ENCODE results near the gene KIAA1671.
A peak's percentile ranks its signal among the peaks of the same experiment; 100 is the strongest.

Gene KIAA1671

GRCh38 chr22:24981066-24981465 is 28.6 kb downstream of the KIAA1671 start:
- DNase-seq (ENCODE audit: low read depth, low spot score) = no peak

GRCh38 chr22:24981656-24982055 is 29.1 kb downstream of the KIAA1671 start:
- no peak for DNase-seq (ENCODE audit: low read depth, low spot score)

GRCh38 chr22:24982301-24983056 is 30.0 kb downstream of the KIAA1671 start:
- no peak for DNase-seq (ENCODE audit: low read depth, low spot score)

- no peak for DNase-seq (ENCODE audit: low read depth, low spot score)
Observed at GRCh38 chr22:24983151-24983550, 30.6 kb downstream of the KIAA1671 start.

GRCh38 chr22:24984122-24984521 is 31.6 kb downstream of the KIAA1671 start:
- no peak for DNase-seq (ENCODE audit: low read depth, low spot score)

GRCh38 chr22:24985826-24986214 is 33.3 kb downstream of the KIAA1671 start:
- no peak for DNase-seq (ENCODE audit: low read depth, low spot score)

- no peak for DNase-seq (ENCODE audit: low read depth, low spot score)
Observed at GRCh38 chr22:24986816-24987215, 34.3 kb downstream of the KIAA1671 start.

GRCh38 chr22:24989135-24989534 is 36.6 kb downstream of the KIAA1671 start:
- DNase-seq (ENCODE audit: low read depth, low spot score) = no peak

- no peak for DNase-seq (ENCODE audit: low read depth, low spot score)
Observed at GRCh38 chr22:24989541-24989951, 37.0 kb downstream of the KIAA1671 start.

GRCh38 chr22:24990344-24990905 is 37.9 kb downstream of the KIAA1671 start:
- no peak for DNase-seq (ENCODE audit: low read depth, low spot score)

GRCh38 chr22:24992946-24993345 is 40.4 kb downstream of the KIAA1671 start:
- DNase-seq (ENCODE audit: low read depth, low spot score) = no peak

GRCh38 chr22:24994070-24994763 is 41.7 kb downstream of the KIAA1671 start:
- DNase-seq (ENCODE audit: low read depth, low spot score) = no peak

- no peak for DNase-seq (ENCODE audit: low read depth, low spot score)
Observed at GRCh38 chr22:24995649-24996180, 43.2 kb downstream of the KIAA1671 start.

GRCh38 chr22:24996420-24996952 is 44.0 kb downstream of the KIAA1671 start:
- peak; percentile 78 for DNase-seq (ENCODE audit: low read depth, low spot score)

GRCh38 chr22:24997023-24997422 is 44.5 kb downstream of the KIAA1671 start:
- DNase-seq (ENCODE audit: low read depth, low spot score) = no peak

- no peak for DNase-seq (ENCODE audit: low read depth, low spot score)
Observed at GRCh38 chr22:25000686-25001085, 48.2 kb downstream of the KIAA1671 start.

- DNase-seq (ENCODE audit: low read depth, low spot score) = no peak
Observed at GRCh38 chr22:25002241-25002985, 49.9 kb downstream of the KIAA1671 start.

GRCh38 chr22:25006354-25006753 is 53.8 kb downstream of the KIAA1671 start:
- DNase-seq (ENCODE audit: low read depth, low spot score) = no peak

- no peak for DNase-seq (ENCODE audit: low read depth, low spot score)
Observed at GRCh38 chr22:25007444-25008106, 55.1 kb downstream of the KIAA1671 start.

- no peak for DNase-seq (ENCODE audit: low read depth, low spot score)
Observed at GRCh38 chr22:25008666-25009065, 56.1 kb downstream of the KIAA1671 start.

GRCh38 chr22:25012741-25013143 is 60.2 kb downstream of the KIAA1671 start:
- no peak for DNase-seq (ENCODE audit: low read depth, low spot score)
